Tibial artery (tissue), 4 donors: ENCODE results near the gene POLD4.
"Not testable (repeated sequence)": the region's sequence is repeated elsewhere in the genome, so short reads cannot be mapped to it uniquely, and the experiment has no call there.

Source experiments
- DNase-seq, 2 donors: peaks; one replicate each; pipeline ENCODE4 v3.0.0-alpha.2; 2019
- H3K27ac ChIP-seq, 2 donors: fragments of 200-600 bp; sonication (generic) in 1 of 2; 1 replicate in 1 of 2; 2 replicates in 1 of 2; pipeline ENCODE4 v1.5.1; 2018 to 2019; ENCODE audit warnings: mild to moderate bottlenecking in 1 of 2
- H3K27me3 ChIP-seq, 2 donors: fragments of 200-600 bp; sonication (generic) in 1 of 2; one replicate each; pipeline versions ENCODE4 v1.5.1 to v1.6.0; 2016 to 2019
- H3K36me3 ChIP-seq, 3 donors: fragments of 200-600 bp; sonication (generic) in 2 of 3; one replicate each; pipeline ENCODE4 v1.5.1; 2016 to 2019; ENCODE audit warnings: mild to moderate bottlenecking in 2 of 3
- H3K4me1 ChIP-seq, 4 donors: fragments of 200-600 bp; sonication (generic) in 2 of 4; 1 replicate in 3 of 4; 2 replicates in 1 of 4; pipeline ENCODE4 v1.5.1; 2016 to 2019
- H3K4me3 ChIP-seq, 2 donors: fragments of 200-600 bp; sonication (generic) in 1 of 2; 1 replicate in 1 of 2; 2 replicates in 1 of 2; pipeline ENCODE4 v1.5.1; 2018 to 2019; ENCODE audit warnings: mild to moderate bottlenecking in 2 of 2
- H3K9me3 ChIP-seq, 3 donors: fragments of 200-600 bp; sonication (generic) in 1 of 3; one replicate each; pipeline ENCODE4 v1.5.1; 2016 to 2019
- intact Hi-C: fragments of 100-400 bp; cut with DNase I; formaldehyde crosslinking; loops from one replicate; pipeline ENCODE4 v1.15.0; 2023; ENCODE audit warnings: low total_unique reads
- TF ChIP-seq, protein P1 (sequence below), 2 experiments: fragments of 200-600 bp in 1 of 2; fragments of 450-650 bp in 1 of 2; IDR thresholded peaks; one replicate each; pipeline ENCODE4 v1.5.1; 2017 to 2019; ENCODE audit warnings: antibody characterized with exemption in 2 of 2, mild to moderate bottlenecking in 1 of 2, moderate library complexity in 1 of 2

POLD4 gene

DNA sequence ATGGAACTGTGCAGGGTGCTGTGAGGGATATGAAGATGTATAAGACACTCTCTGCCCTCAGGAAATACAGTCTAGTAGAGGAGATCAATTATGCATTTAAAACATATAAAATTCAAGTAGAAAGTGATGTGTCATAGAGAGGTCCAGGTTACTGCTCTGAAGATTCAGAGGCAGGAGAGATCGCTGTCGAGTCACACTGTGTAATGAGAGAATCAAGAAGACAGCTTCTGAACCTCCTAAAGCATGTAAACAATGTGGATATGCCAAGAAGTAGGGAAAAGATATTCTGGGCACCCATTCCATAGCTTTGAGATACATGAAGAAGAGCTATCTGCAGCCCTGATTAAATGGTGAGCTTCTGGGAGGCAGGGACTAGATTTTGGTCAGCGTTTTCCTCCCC, 33.3 kb downstream of the POLD4 start:
- intact Hi-C loops: no loop called here
- Histone ChIP-seq H3K9me3 (no peaks in the 10 kb centered on the region), H3K36me3 (peaks cover 0 to 9% (median 0%) of the 10 kb centered on the region in 3 donors), H3K4me1 (peaks cover 0 to 17% (median 10%) of the 10 kb centered on the region in 4 donors), H3K27ac (no peak overlapping the region), H3K4me3 (no peak overlapping the region), H3K27me3 (no peaks in the 10 kb centered on the region)
- TF ChIP-seq, protein P1, sequence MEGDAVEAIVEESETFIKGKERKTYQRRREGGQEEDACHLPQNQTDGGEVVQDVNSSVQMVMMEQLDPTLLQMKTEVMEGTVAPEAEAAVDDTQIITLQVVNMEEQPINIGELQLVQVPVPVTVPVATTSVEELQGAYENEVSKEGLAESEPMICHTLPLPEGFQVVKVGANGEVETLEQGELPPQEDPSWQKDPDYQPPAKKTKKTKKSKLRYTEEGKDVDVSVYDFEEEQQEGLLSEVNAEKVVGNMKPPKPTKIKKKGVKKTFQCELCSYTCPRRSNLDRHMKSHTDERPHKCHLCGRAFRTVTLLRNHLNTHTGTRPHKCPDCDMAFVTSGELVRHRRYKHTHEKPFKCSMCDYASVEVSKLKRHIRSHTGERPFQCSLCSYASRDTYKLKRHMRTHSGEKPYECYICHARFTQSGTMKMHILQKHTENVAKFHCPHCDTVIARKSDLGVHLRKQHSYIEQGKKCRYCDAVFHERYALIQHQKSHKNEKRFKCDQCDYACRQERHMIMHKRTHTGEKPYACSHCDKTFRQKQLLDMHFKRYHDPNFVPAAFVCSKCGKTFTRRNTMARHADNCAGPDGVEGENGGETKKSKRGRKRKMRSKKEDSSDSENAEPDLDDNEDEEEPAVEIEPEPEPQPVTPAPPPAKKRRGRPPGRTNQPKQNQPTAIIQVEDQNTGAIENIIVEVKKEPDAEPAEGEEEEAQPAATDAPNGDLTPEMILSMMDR (IDR thresholded peaks at IDR 0.05): no peak
- DNase-seq: no peak

DNA sequence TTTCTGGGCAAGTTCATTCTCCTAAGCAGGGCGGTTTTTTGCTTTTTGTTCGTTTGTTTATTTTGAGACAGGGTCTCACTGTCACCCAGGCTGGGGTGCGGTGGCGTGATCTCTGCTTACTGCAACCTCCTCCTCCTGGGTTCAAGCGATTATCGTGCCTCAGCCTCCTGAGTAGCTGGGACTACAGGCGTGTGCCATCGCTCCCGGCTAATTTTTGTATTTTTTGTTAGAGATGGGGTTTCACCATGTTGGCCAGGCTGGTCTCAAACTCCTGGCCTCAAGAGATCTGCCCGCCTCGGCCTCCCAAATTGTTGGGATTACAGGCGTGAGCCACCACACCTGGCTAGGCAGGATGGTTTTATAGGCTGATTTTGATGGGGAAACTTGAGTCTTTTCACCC, 34.5 kb downstream of the POLD4 start:
- H3K9me3 ChIP-seq, H3K36me3 ChIP-seq, H3K27me3 ChIP-seq, DNase-seq, intact Hi-C loops, H3K27ac ChIP-seq: not testable (repeated sequence)
- peaks cover 0 to 17% (median 10%) of the 10 kb centered on the region in 4 donors for H3K4me1 ChIP-seq
- peak overlapping the region; percentile 64 to 78 for H3K4me3 ChIP-seq

DNA sequence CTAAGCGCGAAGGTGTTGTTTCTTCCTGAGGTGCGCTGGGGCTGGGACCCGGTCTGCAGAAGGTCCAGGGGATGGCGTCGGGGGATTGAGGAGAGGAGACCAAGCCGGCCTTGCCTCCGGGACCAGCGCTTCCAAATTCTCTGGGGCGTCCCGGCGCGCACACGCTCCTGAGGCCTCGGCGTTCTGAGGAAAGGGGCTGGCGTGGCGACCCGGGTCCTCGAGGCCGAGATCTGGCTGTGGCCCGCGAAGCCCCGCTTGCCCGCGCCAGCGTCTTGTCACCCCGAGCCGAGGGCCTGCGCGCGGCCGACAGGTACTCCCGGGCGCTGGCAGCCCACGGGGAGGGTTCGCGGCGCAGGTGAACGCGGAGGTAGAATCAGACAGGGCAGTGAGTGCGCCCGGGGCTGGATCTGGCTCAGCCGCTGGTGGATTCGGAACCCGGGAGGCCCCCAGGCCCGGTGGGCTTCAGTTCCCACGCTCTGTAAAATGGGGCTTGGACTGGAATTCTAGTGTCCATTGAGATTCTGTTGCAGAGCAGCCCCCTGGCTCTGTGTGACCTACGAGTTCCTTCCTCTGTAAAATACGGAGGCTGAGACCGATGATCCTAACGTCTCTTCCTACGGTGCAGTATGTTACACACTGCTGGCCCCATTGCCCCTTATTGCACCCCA, 35.3 kb downstream of the POLD4 start:
- Histone ChIP-seq H3K9me3 (no peaks in the 10 kb centered on the region), H3K36me3 (peaks cover 0 to 9% (median 0%) of the 10 kb centered on the region in 3 donors), H3K4me3 (peak overlapping the region; percentile 64 to 78), H3K27ac (peak overlapping the region; percentile 91 to 94), H3K27me3 (no peaks in the 10 kb centered on the region), H3K4me1 (peaks cover 0 to 17% (median 10%) of the 10 kb centered on the region in 4 donors)
- TF ChIP-seq, protein P1 (IDR thresholded peaks at IDR 0.05): no peak
- intact Hi-C loops: loop anchor here (1.0 kb wide), 2 partner anchors 29 to 52 kb away; partner anchors contain the start of genes ANKRD13D and GRK2
- no peak for DNase-seq

DNA sequence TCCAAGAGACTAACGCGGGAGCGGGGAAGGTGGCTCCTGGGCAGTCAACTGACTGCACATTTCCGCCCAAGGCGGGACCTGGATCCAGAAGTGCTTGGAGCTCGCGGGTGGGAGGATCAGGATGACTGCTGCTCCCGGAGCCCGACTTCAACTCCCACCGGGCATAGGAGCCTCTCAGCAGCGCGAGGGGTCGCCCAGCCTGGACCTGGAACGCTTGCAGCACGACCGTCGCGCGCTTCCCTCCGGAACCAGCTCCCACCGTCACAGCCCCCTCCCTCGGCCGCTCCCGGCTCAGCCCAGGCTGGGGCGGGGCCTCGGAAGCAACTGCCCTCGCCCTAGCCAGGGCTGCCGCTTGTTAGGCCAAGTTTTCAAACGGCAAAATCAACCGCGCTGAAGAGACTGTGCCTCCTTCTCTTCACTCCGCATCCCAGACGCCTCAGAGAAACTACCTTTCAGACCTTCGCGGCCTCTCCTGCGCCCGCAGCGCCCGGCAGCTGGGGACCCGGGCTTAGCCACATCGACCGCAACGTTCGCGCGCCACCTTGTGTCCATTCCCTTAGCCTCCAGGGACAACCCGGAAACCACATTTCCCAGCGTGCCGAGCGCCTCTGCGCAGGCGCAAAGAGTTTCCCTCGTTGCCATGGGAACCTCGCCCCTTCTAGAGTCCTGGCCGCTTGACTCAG, 36.0 kb downstream of the POLD4 start:
- H3K27ac ChIP-seq: peak overlapping the region; percentile 91 to 94
- no peaks in the 10 kb centered on the region for H3K9me3 ChIP-seq
- H3K4me1 ChIP-seq: peaks cover 0 to 19% (median 10%) of the 10 kb centered on the region in 4 donors
- no peaks in the 10 kb centered on the region for H3K27me3 ChIP-seq
- H3K4me3 ChIP-seq: peak overlapping the region; percentile 64 to 78
- DNase-seq: peak; percentile 94 to 97
- TF ChIP-seq, protein P1 (IDR thresholded peaks at IDR 0.05): peak; percentile 91 to 99
- H3K36me3 ChIP-seq: peaks cover 0 to 7% (median 0%) of the 10 kb centered on the region in 3 donors
- intact Hi-C loops: loop anchor here (1.0 kb wide), 2 partner anchors 28 to 51 kb away; partner anchors contain the start of genes ANKRD13D and GRK2

DNA sequence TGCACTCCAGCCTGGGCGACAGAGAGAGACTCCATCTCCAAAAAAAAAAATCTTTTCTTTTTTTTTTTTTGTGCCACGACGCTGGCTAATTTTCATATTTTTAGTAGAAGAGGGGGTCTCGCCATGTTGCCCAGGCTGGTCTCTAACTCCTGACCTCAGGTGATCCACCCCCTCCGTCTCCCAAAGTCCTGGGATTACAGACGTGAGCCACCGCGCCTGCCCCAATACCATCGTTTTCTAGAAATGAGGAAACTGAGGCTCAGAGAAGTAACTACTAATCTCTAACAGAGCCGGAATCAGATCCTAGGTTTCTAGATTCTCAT, 36.5 kb downstream of the POLD4 start:
- no peak for DNase-seq
- Histone ChIP-seq H3K4me3 (peak overlapping the region; percentile 64 to 78), H3K36me3 (peaks cover 0 to 5% (median 0%) of the 10 kb centered on the region in 3 donors), H3K4me1 (peaks cover 0 to 21% (median 10%) of the 10 kb centered on the region in 4 donors), H3K9me3 (no peaks in the 10 kb centered on the region), H3K27ac (peak overlapping the region; percentile 91 to 94), H3K27me3 (no peaks in the 10 kb centered on the region)
- intact Hi-C loops: loop anchor here (1.0 kb wide), 2 partner anchors 28 to 51 kb away; partner anchors contain the start of genes ANKRD13D and GRK2
- TF ChIP-seq, protein P1 (IDR thresholded peaks at IDR 0.05): no peak
